ENCODE measurements around the gene MED22.

Gene MED22

DNA sequence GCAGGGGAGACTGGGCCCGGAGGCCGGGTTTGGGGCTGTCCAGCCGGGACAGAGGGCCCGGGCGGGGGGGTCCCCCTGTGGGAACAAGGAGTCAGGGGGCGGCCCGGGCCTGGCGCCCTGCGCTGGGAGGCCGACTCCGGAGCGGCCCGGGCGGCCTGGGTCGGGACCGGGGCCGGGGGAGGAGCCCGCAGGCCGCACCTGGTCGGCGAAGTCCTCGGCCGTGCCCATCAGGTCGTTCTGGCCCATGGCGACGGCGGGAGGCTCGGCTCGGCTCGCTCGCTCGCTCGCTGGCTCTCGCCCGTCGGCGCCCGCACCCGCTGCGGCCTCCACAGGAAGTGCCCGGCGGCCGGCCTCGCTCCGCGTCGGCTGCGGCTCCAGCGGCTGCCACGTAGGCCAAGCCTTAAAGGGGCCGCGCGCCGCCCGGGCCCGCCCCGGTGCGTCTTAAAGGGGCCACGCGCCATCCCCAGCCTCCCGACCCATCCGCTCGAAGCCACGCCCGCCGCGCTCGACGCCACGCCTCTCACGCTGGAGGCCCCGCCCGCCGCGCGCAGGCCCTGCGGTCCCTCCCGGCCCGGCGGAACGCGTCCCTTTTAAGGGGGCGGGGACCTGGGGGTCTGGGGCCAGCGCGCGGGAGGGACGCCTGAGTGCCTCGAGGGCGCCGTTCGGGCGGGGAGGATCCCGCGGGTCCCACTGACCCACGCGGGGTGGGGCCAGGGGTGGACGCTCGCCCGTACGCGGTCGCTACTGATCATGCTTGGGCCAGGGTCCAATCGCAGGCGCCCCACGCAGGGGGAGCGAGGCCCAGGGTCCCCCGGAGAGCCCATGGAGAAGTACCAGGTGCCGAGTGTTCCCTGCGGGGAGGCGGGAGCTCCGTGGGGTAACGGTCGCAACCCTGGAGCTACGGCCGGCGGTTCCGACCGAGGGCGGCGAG lies 28.1 kb upstream of the MED22 start, which contains the start of the genes STKLD1 and SURF4:
TSS of gene STKLD1 (plus strand) at position 643 of the 931 bp plus-strand sequence. CDS start at position 751, 108 bp downstream.
TSS of gene SURF4 (minus strand) at position 337 of the 931 bp plus-strand sequence. CDS start at position 246, 91 bp downstream.
- DNase-seq = peak; percentile 96

DNA sequence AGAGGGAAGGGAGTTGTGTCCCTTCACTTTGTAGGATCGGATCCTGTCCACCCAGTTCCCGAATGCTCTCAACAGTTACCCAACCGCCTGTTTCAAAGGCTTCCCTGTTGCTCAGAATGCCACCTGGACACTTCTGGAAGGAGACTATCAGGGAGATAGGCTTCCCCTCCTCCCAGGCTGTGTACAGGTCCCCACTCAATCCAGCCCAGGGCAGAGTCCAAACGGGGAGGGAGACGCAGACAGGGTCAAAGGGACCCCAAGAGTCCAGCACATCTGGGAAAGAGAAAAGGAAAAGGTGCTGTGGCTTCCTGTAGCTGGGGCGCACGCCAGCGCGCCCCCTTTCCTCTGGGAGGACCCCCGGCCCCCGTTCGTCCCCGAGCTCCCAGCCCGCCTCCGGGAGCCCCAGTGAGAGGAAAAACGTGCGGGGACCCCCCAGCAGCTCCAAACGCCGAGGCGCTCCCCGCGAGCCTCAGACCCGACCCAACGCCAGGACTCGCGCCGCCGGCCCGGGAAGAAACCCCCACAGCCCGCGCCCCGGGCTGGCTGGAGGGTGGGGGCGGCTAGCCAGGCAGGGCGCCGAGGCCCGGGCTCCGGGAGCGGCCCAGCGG lies 27.3 kb upstream of the MED22 start:
- peak; percentile 18 for DNase-seq

DNA sequence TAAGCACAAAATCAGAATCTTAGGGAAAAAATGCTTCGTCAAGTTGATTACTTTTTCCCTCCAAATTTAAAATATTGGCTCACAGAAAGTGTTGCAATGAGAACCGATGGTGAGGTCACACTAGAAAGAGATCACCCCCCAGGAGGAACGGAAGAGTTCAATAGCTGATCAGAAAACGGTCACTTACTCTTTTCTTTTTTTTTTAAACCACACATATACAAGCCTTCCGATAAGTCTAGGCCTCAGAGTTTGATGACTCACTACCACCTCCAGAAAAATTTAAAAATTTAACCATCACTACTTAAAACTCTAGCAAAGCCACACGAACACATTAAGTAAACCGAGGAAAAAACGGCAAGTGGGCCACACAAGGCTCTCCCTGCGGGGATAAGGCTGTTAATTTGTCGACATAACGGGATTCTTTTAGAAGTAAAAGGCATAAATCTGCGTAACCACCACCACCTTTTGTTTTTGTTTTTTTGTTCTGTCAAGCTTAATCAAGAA lies 26.7 kb upstream of the MED22 start:
- peak; percentile 46 for DNase-seq

DNA sequence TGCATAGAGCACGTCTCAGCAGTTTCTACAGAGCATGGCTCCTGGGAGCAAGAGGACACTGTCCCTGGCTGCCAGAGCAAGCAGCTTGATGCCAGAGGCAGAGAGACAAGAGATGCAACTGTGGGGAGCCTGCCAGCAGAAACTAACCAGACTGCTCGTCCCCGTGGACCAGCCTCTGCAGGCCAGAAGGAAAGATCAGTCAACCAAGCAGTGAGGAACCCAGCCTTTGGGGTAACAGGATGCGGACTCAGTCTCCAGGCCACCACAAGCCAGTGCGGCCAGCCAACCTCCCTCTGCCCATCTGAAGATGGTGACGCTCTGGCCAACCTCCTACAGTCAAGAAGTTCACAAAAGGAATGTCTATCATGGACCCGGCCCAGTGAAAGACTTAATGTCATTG lies 24.2 kb upstream of the MED22 start:
- no peak for DNase-seq

DNA sequence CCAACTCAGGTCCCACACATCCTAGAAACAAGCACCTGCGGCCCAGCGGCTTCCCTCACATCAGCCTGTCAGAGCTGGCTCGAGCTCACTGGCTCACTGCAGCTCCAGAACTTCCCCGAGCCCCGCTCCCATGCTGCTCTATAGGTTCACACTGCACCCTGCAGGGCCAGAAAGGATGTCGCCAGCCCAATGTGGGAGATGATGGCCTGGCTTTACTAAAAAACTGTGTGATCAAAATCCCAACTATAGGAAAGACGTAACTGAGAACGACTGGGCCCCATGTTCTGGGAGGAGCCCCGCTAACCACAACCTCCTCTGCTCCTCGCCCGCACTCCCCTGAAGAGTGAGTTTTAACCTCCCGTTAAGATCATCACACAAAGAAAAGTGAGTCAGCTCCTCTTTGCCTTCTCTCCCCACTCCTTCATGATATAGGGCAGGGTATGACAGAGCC lies 23.4 kb upstream of the MED22 start:
- peak; percentile 79 for DNase-seq

DNA sequence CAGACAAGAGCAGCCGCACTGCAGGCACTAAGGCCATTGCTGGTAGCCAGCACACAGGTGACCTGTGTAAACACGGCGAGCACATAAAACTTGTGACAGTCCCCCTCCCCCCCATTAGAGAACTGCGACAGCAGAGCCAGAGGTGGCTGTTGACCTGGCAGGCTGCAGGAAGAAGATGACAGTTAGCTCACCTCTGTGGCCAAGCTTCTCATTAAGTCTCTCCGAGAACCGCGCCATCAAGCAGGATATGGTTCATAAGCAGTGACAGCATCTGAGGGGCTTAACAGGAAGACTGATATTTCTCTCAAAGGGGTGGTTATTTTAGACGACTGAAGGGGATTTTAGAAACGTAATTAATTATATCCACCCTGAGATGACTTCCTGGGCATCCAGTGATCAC lies 22.8 kb upstream of the MED22 start:
- peak; percentile 71 for DNase-seq

DNA sequence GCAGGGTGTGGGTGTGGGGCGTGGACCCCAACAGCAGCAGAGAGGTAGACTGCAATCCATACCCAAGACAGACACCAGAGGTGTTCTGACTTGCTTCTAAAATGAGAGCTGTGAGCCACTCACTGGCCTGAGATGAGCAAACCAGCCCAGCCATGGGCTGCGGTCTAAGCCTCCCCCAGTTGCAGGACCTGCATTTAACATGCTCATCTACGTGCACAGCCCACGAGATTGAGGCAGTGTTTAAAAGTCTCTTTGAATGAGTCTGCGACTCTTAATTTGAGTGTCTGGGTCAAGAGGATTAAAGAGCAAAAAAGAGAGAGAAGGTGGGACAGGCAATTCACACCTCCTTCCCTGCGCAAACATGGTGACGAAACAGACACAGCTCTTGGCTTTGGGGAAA lies 22.0 kb upstream of the MED22 start:
- DNase-seq = no peak

DNA sequence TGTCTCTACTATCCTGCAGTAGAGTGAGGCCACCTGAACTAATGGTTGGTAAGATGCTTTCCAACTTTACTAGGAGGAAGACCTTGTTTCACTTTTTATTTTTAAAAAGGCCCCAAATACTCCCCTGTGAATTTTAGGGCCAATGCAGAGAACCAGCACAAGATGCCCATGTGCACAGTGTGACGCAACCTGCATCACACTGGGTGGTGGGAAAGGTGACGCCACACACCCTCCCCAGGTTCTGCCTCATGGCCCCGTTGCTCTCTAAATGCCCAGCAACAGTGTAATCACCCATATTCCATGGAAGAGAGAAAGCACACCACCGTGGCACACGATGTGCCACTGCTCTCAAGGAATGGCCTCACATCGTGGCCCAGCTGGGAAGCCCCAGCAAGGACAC lies 21.5 kb upstream of the MED22 start:
- no peak for DNase-seq

DNA sequence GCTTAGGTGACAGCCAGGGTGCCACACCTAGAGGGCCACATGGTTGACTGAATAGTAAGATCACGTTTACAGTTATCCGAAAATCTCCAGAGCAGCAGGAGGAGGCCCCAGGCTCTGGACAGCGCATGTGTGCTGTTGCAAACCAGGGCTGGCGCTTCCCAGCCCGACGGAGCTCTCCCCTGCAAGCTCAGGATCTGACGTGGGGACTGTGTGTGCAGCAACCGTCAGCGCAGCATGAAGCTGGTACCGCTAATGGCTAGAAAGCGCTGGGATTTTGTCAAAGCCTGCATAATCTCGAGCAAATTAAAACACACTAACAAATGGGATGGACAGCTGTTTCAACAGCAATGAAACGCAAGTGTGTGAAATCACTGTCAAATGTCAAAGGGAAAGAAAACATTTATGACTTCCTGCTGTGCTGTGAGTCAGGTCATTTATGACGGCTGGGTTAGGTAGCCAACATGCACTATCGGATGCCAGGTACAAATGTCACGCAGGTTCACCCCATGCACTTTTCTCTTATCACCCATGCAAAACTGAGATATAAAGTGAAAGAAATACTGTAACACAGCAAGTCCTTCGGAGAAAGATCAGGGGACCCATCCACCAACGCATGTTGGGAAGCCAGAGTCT lies 20.4 kb upstream of the MED22 start:
- DNase-seq = no peak

DNA sequence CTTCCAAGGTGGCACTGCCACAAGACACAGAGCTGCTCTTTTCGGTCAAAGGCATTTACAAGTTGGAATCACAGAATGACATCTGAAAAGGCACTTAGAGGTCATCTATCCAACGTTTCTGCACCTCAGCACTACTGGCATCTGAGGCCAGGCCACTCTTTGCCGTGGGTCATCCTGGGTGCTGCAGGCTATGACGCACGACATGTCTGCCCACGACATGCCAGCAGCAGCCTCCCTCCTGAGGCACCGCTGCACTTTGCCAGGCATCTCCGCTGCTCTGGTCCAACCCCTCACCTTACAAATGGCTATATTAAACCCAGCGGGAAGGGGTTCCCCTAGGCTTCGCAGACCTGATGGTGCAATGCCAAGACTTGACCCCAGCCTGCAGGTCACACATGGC lies 19.8 kb upstream of the MED22 start:
- DNase-seq = no peak

DNA sequence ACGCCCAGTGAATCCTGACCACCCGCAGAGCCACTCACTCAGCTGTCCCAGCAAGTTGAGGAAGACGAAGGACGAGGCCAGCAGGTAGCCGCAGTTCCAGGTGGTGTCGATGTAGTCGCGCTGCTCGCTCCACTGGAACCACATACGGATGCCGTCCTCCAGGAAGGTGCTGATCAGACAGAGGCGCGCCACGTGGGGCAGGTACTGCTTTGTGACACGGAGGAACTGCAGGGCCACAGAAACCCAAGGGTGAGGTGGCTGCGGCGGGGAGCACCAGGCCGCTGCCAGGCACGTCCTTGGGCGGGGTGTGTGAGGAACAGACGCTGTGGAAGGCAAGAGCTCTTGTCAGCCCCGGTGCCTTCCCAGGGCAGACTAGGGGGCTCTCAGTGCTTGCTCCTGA lies 19.3 kb upstream of the MED22 start:
- no peak for DNase-seq

DNA sequence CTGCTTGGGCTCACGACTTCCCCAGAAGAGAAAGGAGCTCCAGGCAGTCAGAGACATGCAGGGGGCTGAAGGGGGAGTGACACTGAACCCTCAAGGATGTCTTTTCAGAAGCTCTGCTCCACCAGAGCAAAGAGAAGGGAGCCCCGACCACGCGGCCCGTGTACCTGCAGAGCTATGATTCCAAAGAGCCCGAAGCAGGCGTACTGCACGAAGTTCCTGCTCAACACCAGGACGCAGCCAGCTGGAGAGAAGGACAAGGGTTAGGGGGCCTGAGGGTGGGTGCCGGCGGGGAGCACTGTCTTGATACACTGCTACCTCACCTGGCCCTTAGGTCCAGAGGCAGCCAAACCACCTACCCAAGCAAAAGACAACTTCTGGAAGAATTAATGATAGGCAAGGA lies 18.5 kb upstream of the MED22 start:
- DNase-seq = no peak

DNA sequence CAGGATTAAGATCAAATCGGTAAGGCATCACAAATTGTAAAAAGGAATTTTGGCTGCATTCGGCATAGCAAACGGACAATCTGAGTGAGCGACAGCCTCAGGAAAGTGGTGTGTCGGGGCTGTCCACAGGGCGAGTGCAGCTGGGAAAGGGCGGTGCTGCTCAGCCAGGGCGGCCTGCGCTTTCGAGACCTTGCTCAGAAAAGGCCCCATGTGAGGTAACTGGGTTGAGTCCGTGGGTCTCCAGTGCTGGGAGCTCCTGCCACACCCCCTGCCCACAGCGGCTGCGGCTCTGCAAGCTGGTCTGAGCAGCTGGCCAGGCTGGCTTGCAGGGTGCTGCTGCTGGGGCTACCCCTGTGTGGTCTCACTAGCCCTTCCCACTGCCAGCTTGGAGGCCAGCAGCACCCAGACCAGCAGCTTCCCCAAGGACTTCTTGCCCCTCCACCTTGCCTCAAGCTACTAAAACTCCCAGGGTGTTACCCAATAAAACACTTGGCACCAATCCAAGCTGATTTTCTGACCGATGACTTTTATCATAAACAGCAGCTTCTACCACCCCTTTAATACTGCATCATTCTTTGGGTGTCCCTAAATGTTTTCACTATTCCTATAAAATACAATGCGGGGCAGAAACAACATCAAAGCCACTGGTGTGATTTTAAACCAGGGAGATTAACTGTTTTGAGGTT lies 14.6 kb upstream of the MED22 start:
- no peak for DNase-seq

DNA sequence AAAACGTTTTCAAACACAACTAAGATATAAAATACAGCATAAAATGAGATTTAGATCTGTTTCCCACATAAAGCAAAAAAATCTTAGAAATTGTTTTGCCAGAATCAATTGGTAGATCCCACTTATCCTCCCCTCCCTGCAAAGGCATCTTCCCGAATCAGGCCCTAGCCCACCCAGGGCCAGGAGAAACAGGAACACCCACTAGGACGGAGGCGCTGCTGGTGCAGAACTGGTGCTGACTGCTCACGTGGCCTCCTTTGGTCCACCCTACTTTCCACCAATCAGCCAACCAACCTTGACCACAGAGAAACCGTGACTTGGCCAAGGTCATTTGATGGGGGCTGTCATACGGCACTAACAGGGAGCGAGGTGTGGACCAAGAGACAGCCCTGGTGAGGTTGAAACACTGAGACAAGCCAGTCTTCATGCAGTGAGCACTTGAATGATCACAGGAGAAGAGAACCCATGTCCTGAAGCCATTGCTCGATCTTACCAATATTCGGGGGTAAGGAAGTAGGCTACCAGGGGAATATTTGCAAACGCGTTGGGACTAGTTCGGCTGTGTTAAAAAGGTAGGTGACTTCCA lies 13.7 kb upstream of the MED22 start:
- DNase-seq = no peak

DNA sequence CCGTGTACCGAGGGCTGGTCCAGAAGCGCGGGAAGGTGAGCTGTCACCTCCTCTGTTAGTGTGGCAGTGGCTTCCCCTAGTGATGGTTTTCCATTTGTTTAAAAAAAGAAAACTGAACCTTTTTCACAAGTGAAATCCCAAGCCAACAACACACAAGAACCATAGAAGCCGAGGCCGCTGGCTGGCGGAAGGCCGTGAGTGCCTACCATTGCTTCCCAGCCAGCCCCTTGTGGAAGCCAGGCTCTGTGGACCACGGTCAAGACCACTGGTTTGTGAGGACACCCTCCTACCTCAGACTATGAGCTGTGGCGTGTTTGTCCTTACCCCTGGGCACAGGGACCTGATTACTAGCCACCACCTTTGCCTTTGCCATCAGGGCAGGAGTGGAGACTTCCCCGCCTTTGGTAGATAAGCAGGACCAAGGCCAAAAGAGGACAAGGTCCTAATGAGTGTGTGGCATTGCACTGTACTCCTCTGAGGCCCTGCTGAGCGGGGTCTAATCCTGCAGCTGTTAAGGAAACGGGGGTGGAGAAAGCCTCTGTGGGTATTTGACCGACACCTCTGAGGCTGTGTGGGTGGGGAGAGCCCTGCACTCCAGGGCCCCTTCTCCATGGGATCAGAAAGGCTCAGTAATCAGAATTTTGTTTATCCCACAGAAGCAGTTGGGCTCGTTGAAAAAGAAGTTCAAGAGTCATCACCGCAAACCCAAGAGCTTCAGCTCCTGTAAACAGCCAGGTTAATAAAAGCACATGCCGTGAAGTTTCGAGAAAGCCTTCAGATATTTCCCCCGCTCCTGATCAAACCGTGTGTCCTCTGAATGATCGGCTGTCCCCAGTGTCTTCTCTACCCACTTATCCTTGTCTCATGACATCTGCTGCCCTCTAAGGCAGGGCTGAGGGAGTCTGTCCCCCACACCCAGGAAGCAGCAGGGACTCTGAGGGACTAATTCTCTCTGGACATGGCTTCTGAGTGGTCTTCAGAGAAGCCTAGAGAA lies 12.8 kb upstream of the MED22 start:
- DNase-seq = no peak

DNA sequence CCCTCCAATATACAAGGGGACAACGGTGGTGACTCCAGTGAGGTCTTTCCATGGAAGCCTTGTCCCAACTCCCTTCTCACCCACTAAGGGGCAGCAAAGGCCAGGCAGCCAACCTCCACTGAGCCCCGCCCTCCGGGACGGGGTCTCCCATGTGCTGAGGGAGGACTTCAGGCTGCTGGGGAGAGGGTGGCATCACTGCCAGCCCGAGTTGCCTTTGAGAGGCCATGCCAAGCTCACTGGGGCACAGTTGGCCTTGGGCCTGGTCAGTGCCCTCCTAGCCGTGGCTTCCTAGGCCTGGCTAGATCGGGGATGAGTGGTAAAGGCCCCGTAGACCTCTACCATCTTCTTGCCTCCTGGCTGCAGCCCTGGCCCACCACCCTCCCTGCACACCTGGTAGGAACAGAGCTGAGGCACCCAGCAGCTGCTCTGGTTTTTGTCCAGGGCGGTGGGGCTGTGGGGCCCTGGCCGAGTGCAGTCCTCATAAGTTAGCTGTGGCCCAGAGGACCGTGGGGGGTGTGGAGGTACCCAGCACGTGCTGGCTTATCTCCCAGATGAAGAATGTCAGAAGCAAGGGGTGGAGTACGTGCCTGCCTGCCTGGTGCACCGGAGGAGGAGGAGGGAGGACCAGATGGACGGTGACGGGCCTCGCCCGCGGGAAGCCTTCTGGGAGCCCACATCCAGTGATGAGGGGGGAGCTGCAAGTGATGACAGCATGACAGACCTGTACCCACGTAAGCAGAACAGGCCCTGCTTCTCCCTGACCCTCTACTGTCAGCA lies 11.7 kb upstream of the MED22 start:
- peak; percentile 53 for DNase-seq

DNA sequence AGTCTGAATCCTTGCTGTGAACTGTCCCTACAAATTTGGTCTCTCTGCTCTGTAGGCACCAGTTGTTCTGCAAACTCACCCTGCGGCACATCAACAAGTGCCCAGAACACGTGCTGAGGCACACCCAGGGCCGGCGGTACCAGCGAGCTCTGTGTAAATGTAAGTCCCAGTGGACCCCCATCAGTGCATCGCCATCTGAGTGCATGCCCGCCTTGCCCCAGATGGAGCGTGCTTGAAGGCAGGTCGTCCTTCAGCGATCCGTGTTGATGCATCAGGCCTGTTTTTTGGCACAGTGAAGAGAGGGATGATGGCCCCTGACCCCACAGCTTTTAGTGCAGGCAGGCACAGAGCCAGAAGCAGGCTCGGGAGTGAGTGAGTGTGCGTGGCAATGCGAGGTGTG lies 9.7 kb upstream of the MED22 start:
- DNase-seq = no peak

DNA sequence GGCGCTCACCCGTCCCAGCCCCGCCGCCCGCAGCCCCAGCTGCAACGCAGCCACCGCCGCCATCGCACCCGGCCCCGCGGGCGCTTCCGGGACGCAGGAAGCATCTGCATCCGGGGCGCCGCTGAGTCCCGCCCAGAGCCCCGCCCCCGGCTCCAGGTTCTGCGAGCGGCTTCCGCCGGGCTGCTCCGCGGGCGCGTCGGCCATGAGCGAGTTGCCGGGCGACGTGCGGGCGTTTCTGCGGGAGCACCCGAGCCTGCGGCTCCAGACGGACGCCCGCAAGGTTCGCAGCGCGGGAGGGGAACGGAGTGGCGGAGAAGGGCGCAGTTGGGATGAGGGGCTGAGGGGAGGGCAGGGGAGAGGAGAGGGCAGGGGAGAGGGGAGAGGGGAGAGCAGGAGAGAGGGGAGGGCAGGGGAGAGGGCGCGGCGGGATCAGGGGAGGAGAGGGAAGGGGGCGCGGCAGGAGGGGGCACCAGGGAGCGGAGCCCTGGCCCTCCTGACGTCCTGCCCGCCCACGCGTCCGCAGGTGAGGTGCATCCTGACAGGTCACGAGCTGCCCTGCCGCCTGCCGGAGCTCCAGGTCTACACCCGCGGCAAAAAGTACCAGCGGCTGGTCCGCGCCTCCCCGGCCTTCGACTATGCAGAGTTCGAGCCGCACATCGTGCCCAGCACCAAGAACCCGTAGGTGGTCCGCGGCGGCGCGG lies 8.6 kb upstream of the MED22 start, which contains the start of the genes SURF1 and SURF2:
TSS of gene SURF1 (minus strand) at position 97 of the 701 bp plus-strand sequence. CDS start at position 63, 34 bp downstream.
TSS of gene SURF2 (plus strand) at position 160 of the 701 bp plus-strand sequence. CDS start at position 203, 43 bp downstream.
- DNase-seq = peak; percentile 95

DNA sequence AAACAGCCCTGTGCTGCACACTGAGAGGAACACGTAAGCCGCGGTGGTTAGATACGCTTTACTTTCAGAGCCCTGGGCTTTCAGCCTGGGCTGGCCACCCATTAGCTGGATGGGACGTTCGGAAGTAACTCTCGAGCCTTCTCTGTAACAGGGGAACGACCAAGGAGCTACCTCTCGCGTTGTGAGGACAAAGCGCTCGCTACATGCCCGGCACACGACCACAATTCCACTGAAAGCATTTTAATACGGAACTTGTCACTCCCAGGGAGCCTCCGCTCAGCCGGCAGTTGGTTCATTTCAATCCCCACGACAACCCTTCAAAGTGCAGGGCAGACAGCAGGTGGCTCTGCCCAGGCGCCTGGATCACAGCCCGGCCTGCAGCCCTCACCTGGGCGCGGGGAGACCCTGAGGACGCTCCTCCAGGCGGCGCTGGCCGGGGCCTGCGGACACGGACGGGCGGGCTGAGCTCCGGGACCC lies 8.0 kb upstream of the MED22 start:
- no peak for DNase-seq

All from CD4-positive, alpha-beta T cell treated with Interleukin-17A for 4 hours (primary cell).